Activated CD4-positive, alpha-beta T cell treated with anti-CD3 and anti-CD28 coated beads, Interleukin-2, amount 10 ng/mL, durations not matched to agents 24 days and 14 days (primary cell): ENCODE measurements around the gene DIPK1A. TPM values are rescaled to one million over a fixed set of nuclear protein-coding genes. Genes with fewer than 3 reads are reported as not detected.

Source experiments
- DNase-seq: peaks from one replicate; pipeline ENCODE4 v3.0.0; 2022
- H3K27ac Mint-ChIP-seq: one replicate; pipeline ENCODE4 v1.8.0; 2022; ENCODE audit warnings: mild to moderate bottlenecking, mixed read lengths
- H3K27me3 Mint-ChIP-seq: one replicate; pipeline ENCODE4 v1.8.0; 2022; ENCODE audit warnings: mixed read lengths
- H3K36me3 Mint-ChIP-seq: one replicate; pipeline ENCODE4 v1.8.0; 2022; ENCODE audit warnings: low read depth, mild to moderate bottlenecking, mixed read lengths
- H3K4me1 Mint-ChIP-seq: one replicate; pipeline ENCODE4 v1.8.0; 2021; ENCODE audit warnings: mixed read lengths
- H3K4me3 Mint-ChIP-seq: one replicate; pipeline ENCODE4 v1.8.0; 2022; ENCODE audit warnings: mild to moderate bottlenecking, moderate library complexity, mixed read lengths
- H3K9me3 Mint-ChIP-seq: one replicate; pipeline ENCODE4 v1.8.0; 2021; ENCODE audit warnings: mixed read lengths
- intact Hi-C: fragments of 100-400 bp; cut with micrococcal nuclease; formaldehyde crosslinking; loops from one replicate; pipeline ENCODE4 v1.15.1; 2023
- total RNA-seq: library from RNA; stranded (reverse); gene quantifications from 2 replicates; pipeline ENCODE4 v1.2.3, GENCODE V29; 2022

Gene DIPK1A
- 18.8 and 19.7 TPM in 2 replicates for total RNA-seq

DNA sequence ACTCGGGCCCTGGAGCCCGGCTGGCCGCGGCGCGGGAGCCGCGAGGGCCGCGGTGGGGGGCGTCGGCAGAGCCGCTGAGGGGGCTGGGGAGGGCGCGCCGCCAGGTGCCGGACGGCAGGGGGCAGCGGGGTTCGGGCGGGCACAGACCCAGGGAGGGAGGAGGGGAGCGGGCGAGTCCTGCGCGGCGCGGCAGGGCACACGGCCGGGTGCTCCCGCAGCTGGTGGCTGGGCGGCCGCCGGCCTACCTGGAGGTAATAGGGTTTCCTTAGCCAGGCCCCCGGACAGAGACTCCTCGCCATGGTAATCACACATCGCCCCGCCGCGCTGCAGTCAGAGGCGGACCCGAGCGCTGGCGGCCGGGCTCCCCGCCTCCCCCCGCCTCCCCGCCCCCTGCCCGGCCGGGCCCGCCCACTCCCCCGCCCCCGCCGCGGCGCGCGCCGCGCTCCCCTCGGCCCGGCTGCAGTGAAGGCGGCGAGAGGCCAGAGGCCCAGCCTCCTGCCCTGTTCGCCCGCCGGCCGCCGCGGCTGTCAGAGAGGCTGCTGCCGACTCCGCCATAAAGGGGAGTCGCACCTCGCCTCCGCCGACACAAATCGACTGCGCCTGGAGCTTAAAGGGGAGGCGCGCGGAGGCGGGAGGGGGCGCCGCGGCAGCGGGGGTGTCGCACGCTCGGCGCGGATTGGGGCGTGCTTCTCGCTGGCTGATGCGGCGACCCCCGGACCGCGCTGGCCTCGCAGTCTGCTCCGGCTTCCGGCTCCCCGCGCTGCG is at the start of gene DIPK1A:
Gene DIPK1A, minus strand, starts transcription at position 332 of the 765 bp plus-strand sequence. Its CDS starts 33 bp downstream, at position 299.
- Mint-ChIP-seq H3K27me3 (no peaks in the 10 kb centered on the region), H3K36me3 (peaks cover 13% of the 10 kb centered on the region), H3K4me3 (peak within 1 kb of the TSS; percentile 94), H3K9me3 (no peaks in the 10 kb centered on the region), H3K27ac (peak within 1 kb of the TSS; percentile 99), H3K4me1 (peaks cover 30% of the 10 kb centered on the region)
- DNase-seq, result peak; percentile 93
- intact Hi-C loops, result loop anchor here (2.0 to 5.0 kb wide), 6 partner anchors 21 to 474 kb away; partner anchors contain the start of genes DR1, GFI1 and MTF2

DNA sequence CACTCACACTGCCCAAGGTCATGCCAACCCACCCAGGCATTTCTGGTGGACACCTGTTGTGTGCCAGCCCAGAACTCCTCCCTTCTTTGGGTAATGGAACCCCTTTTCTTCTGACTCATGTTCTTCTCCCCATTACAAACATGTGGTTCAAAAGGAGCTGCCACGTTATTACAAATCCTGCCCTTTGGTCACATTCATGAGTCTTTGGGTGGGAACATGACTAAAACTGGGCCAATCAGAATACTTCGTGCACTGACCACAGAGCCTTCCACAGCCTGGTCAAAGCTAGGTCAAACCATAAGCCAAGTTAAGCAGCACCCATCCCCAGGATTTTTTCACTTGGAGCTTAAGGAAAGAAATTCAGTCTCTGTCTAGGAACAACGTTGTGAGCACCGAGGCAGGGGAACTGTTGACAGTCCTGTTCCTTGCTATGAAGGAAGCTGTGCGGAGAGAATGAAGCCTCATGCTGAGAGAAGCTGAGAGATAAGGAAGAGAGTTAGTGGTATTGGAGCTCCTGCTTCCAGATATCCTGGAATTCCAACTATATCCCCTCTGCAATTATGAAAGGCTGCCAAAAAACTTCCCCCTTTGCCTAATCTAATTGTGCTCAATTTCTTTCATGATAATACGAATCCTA is 46.8 kb upstream of the DIPK1A start:
- no peak overlapping the region for H3K4me3 Mint-ChIP-seq
- no peaks in the 10 kb centered on the region for H3K36me3 Mint-ChIP-seq
- peaks cover 21% of the 10 kb centered on the region for H3K27me3 Mint-ChIP-seq
- DNase-seq, result no peak
- intact Hi-C loops, result no loop called here
- peaks cover 2% of the 10 kb centered on the region for H3K4me1 Mint-ChIP-seq
- no peaks in the 10 kb centered on the region for H3K9me3 Mint-ChIP-seq
- no peak overlapping the region for H3K27ac Mint-ChIP-seq

GRCh38 chr1:93005252-93005598 is 44.0 kb upstream of the DIPK1A start:
- Mint-ChIP-seq H3K27ac (no peak overlapping the region), H3K27me3 (peaks cover 38% of the 10 kb centered on the region), H3K4me1 (no peaks in the 10 kb centered on the region), H3K4me3 (no peak overlapping the region), H3K9me3 (no peaks in the 10 kb centered on the region), H3K36me3 (no peaks in the 10 kb centered on the region)
- intact Hi-C loops, result no loop called here
- no peak for DNase-seq

DNA sequence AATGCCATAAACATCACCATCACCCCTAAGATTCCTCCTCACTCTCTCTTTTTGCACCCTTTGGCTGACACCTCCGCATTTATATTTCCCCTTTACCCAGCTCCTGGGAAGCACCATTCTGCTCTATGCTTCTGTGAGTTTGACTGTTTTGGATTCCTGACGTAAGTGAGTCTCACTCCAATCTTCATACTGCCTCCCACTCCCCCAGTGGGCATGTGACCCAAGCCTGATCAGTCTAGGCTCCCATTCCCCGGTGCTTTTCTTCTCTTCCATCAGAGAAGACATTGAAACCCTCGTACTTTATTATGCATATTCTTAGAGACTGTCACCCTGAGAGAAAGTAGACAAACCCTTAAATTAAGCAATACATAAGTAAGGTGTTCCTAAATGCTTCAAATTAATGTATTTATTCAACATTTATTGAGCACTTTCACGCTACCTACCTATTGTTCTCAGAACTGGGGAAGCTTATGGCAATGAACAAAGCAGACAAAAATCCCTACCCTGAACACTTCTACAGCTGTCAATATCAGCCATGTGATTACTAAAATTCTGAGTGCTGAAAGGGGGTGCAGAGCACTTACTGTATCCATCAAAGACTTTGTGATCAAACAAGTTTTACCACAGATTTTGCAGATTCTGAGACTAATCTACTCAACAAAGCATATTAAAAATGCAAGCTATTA is 43.4 kb upstream of the DIPK1A start:
- Mint-ChIP-seq H3K27me3 (peaks cover 41% of the 10 kb centered on the region), H3K27ac (no peak overlapping the region), H3K4me1 (no peaks in the 10 kb centered on the region), H3K4me3 (no peak overlapping the region), H3K36me3 (no peaks in the 10 kb centered on the region), H3K9me3 (no peaks in the 10 kb centered on the region)
- DNase-seq, result no peak
- intact Hi-C loops, result no loop called here

DNA sequence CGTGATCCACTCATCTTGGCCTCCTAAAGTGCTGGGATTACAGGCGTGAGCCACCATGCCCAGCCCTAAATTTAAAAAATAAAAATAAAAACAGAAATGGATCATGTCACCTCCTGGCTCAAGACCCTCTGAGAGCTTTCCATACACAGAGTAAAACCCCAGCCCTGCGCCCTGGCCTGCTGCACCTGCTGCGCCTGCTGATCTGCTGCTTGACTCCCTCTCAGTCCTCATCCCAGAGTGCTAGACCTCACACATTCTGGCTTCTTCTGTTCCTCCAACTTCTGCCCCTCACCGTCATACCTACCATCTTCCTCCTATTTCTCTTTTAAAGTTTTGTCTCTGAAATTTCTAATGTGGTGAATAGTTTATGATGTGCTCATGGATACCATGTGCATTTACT is 42.7 kb upstream of the DIPK1A start:
- Mint-ChIP-seq H3K27ac (no peak overlapping the region), H3K36me3 (no peaks in the 10 kb centered on the region), H3K4me1 (no peaks in the 10 kb centered on the region), H3K27me3 (peaks cover 41% of the 10 kb centered on the region), H3K9me3 (no peaks in the 10 kb centered on the region), H3K4me3 (no peak overlapping the region)
- no peak for DNase-seq
- intact Hi-C loops, result no loop called here

DNA sequence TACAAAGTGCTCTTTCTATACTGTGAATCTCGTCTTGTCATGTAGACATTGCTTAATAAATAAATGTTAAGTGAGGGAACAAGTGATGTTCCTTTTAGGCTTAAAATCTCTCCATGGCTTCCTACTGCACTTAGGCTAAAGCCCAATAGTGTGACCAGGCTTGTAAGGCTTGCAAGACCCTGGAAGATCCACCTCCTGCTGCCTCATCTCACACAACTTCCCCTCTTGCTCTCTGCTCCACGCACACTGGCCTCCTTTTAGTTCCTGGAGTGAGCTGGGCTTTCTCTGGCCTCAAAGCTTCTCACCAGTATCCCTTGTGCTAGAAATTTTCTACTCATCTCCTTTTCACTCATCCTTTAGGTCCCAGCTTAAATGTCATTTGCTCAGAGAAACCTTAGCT is 41.5 kb upstream of the DIPK1A start:
- DNase-seq, result no peak
- H3K4me1 Mint-ChIP-seq, result no peaks in the 10 kb centered on the region
- no peak overlapping the region for H3K27ac Mint-ChIP-seq
- intact Hi-C loops, result no loop called here
- H3K4me3 Mint-ChIP-seq, result no peak overlapping the region
- no peaks in the 10 kb centered on the region for H3K9me3 Mint-ChIP-seq
- H3K36me3 Mint-ChIP-seq, result no peaks in the 10 kb centered on the region
- H3K27me3 Mint-ChIP-seq, result peaks cover 34% of the 10 kb centered on the region

DNA sequence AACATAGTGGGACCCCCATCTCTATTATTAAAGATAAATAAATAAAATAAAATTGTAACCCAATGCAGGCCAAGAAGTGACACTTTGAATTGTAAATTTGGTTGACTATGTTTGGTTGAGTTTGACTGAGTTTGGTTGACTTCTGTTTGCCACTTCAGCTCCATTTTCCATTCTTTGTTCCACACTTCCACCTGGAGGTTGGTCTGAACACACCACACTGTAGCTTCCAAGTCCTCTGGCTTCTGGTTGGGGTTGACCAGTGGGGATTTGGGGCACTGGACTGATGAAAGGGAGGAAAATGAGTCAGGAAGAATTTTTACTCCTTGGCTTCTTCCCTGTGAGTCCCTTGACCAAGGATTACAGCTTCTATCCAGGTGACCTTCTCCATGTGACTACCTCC is 40.6 kb upstream of the DIPK1A start:
- Mint-ChIP-seq H3K27ac (no peak overlapping the region), H3K9me3 (no peaks in the 10 kb centered on the region), H3K27me3 (peaks cover 33% of the 10 kb centered on the region), H3K4me1 (peaks cover 1% of the 10 kb centered on the region), H3K4me3 (no peak overlapping the region), H3K36me3 (no peaks in the 10 kb centered on the region)
- intact Hi-C loops, result no loop called here
- no peak for DNase-seq

- Mint-ChIP-seq H3K27me3 (peaks cover 33% of the 10 kb centered on the region), H3K36me3 (no peaks in the 10 kb centered on the region), H3K27ac (no peak overlapping the region), H3K4me1 (peaks cover 1% of the 10 kb centered on the region), H3K4me3 (no peak overlapping the region), H3K9me3 (no peaks in the 10 kb centered on the region)
- intact Hi-C loops, result no loop called here
- no peak for DNase-seq
These were observed 39.5 kb upstream of the DIPK1A start for GRCh38 chr1:93000751-93001175.

DNA sequence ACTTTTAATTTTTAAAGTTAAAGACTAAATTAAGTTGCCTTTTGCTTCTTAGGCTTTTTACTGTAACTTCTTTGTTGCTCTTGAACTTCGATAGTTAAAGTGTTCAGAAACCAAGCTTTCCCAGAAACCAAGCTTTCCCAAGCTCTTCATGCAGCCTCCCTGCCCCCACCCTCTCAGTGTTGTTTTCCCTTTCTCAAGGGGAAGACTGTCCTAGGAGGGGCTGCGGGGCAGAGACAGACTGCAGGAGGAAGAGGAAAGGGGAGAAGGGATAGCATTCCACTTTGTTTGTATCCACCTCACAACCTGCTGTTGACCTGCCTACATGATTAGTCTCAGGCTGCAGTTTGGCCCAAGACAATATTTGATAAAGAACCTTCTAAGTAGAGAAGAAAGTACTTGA is 39.0 kb upstream of the DIPK1A start:
- no peak overlapping the region for H3K27ac Mint-ChIP-seq
- no peaks in the 10 kb centered on the region for H3K9me3 Mint-ChIP-seq
- peaks cover 1% of the 10 kb centered on the region for H3K4me1 Mint-ChIP-seq
- no peaks in the 10 kb centered on the region for H3K36me3 Mint-ChIP-seq
- intact Hi-C loops, result no loop called here
- no peak for DNase-seq
- no peak overlapping the region for H3K4me3 Mint-ChIP-seq
- peaks cover 33% of the 10 kb centered on the region for H3K27me3 Mint-ChIP-seq

DNA sequence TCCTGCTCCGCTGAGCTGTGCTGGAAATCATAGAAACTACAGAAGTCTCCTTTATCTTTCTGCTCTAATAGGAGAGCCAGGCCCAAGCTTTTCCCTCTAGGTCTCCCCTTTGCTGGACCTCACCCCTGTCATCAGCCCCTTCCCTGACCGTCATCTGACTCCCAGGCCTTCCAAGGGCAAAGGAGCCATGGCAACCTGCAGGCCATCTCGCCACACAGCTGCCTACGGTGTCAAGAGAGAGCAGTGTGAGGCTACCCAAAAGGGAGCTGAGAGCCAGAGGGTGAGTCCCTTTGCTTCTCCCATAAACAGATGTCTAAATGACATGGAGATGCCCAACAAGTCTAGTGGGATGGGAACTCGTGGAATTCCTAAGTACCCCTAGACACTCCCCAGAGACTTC is 37.6 kb upstream of the DIPK1A start:
- no peak for DNase-seq
- Mint-ChIP-seq H3K4me3 (no peak overlapping the region), H3K36me3 (no peaks in the 10 kb centered on the region), H3K27me3 (peaks cover 21% of the 10 kb centered on the region), H3K9me3 (no peaks in the 10 kb centered on the region), H3K4me1 (peaks cover 4% of the 10 kb centered on the region), H3K27ac (no peak overlapping the region)
- intact Hi-C loops, result loop anchor here (10.0 kb wide), 1 partner anchor 244 kb away; no protein-coding TSS in a partner anchor

DNA sequence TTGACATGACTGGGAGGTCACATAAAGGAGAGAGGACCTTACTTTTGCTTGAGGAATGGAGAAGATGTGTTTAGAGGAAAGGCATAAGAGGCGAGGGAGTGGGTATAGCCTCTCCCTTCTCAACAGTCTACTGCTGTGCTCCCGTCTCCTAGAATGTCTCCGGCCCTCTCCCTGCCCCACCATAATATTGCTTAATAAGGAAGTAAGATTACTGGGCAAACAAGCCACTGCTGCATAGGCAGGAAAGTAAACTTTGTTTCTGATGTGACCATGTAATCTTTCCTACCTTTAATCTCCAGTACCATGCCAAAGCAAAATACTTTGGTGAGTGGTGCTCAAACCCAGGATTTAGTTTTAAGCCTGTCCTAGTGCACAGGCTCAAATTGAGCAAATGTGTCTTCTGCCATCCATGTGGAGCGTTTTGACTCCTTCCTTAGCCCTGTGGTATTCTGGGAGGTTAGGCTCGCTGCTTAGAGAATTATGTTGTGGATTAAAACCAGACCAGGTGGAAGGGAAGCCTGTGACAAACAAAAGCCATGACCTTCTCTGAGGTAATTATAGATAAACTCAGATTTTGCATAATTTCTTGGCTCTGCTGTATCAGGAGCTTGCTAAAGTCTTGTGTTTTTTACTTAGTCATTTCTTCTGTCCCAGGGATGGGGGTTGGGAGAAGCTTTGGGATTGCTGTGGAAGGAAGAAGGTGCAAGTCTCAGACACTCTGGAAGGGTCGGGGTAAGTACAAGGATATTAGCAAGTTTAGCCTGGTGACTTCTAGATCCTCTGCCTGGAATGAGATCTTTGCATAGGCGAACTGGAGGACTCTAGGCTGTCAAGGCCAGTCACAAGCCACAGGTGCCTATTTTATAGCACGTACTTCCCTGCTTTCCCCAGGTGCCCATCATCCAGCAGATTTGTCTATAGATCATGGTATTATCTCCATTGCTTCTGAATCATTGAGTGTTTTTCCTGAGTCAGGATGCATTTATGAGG is 34.5 kb upstream of the DIPK1A start:
- peaks cover 8% of the 10 kb centered on the region for H3K27me3 Mint-ChIP-seq
- no peak for DNase-seq
- peaks cover 5% of the 10 kb centered on the region for H3K36me3 Mint-ChIP-seq
- H3K9me3 Mint-ChIP-seq, result peaks cover 9% of the 10 kb centered on the region
- intact Hi-C loops, result loop anchor here (2.0 to 10.0 kb wide), 2 partner anchors 35 to 241 kb away; partner anchors contain the start of gene DIPK1A
- peaks cover 25% of the 10 kb centered on the region for H3K4me1 Mint-ChIP-seq
- no peak overlapping the region for H3K4me3 Mint-ChIP-seq
- no peak overlapping the region for H3K27ac Mint-ChIP-seq

DNA sequence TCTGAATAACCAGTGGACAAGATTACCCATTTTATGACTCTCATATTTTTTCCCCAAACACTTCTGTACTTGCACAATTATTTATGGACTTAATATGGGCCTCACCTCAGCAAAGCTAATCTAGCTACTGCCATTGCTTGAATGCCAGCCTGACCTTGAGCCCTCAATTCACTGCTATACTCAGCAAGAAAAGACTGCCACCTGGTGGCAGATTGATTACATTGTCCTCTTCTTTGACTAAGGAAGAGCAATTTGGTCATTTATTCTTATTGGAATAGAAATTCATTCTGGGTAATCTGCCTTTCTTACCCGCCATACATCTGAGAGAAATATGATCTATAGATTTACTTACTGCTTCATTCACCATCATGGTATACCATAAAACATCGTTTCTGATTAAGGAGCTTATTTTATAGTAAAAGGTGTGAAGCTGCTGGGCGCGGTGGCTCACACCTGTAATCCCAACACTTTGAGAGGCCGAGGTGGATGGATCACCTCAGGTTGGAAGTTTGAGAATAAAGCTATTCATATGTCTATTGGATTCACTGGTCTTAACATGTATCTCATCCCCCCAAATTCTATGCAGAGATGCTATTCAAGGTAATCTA is 32.9 kb upstream of the DIPK1A start:
- peaks cover 38% of the 10 kb centered on the region for H3K4me1 Mint-ChIP-seq
- H3K27me3 Mint-ChIP-seq, result no peaks in the 10 kb centered on the region
- no peak overlapping the region for H3K4me3 Mint-ChIP-seq
- DNase-seq, result peak; percentile 93
- intact Hi-C loops, result loop anchor here (1.0 to 10.0 kb wide), 5 partner anchors 13 to 239 kb away; partner anchors contain the start of gene DIPK1A
- H3K27ac Mint-ChIP-seq, result peak overlapping the region; percentile 80
- peaks cover 9% of the 10 kb centered on the region for H3K9me3 Mint-ChIP-seq
- H3K36me3 Mint-ChIP-seq, result peaks cover 5% of the 10 kb centered on the region

DNA sequence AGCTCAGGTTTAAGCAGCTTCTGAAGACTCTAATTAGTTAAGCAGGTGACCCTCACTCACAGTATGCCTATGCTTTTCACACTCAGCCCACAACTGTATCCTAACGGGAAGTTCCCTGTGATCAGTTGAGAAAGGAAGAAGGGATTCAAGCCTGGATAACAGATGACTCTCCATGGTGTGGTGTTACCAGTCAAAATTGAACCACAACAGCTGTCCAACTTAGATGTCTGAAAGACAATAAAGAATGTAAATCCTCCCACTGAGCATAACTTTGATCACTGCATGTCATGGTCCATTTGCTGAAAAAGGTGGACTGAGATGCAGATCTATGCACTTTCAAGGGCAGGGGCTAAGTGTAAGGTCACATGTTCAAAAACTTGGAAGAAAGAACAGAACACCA is 32.3 kb upstream of the DIPK1A start:
- Mint-ChIP-seq H3K4me1 (peaks cover 43% of the 10 kb centered on the region), H3K4me3 (no peak overlapping the region), H3K36me3 (peaks cover 5% of the 10 kb centered on the region), H3K9me3 (peaks cover 9% of the 10 kb centered on the region), H3K27ac (peak overlapping the region; percentile 80), H3K27me3 (no peaks in the 10 kb centered on the region)
- intact Hi-C loops, result loop anchor here (10.0 kb wide), 1 partner anchor 239 kb away; no protein-coding TSS in a partner anchor
- DNase-seq, result no peak
